GM21717 (cell line): ENCODE measurements around the gene BAIAP2.

Experiments used
- ATAC-seq: cut with Tn5 transposase; IDR thresholded peaks from one replicate; pipeline ENCODE4 v1.9.1; 2021; ENCODE audit warnings: mild to moderate bottlenecking, moderate library complexity; ENCODE audit not compliant: unreplicated experiment

Gene BAIAP2

DNA sequence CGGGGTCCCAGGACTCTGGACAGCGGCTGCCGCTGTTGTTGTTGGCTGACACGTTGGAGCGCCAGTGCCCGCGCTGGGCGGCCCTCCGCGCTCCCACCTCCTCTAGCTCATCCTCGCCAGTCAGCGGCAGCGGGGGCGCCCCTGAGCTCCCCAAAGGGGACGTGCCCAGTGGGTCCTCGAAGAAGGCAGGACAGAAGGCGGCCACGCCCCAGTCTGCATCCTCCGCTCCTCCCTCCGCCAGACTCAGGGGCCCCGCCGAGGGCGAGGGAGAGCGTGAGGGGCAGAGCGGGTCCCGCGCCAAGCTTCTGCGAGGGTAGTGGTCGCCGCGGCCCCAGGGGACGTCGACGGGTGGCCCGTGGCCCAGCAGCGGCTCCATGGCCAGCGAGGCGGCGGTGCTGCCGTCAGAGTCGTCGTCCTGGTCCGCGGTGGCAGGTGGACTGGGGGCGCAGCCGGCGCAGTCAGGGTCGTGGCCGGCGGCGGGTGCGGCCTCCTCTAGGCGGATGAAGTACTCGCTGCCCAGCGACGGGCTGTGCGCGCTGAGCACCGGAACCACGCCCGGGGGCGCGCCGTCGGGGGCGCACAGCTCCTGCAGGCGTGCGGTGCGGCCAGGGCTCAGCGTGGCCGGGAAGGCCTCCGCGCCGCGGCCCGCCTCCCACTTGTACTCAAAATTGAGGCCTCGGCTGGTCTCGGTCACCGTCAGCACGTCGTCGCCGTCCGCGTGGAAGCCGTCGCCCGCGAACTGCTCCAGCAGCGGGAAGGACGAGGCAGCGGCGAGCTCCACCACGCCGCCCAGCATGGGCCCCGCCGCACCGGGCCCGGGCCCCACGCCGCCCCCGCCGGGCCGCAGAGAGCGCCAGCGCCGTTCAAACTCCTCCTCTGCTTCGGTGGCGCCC lies 87.1 kb downstream of the BAIAP2 start:
- ATAC-seq = no peak

DNA sequence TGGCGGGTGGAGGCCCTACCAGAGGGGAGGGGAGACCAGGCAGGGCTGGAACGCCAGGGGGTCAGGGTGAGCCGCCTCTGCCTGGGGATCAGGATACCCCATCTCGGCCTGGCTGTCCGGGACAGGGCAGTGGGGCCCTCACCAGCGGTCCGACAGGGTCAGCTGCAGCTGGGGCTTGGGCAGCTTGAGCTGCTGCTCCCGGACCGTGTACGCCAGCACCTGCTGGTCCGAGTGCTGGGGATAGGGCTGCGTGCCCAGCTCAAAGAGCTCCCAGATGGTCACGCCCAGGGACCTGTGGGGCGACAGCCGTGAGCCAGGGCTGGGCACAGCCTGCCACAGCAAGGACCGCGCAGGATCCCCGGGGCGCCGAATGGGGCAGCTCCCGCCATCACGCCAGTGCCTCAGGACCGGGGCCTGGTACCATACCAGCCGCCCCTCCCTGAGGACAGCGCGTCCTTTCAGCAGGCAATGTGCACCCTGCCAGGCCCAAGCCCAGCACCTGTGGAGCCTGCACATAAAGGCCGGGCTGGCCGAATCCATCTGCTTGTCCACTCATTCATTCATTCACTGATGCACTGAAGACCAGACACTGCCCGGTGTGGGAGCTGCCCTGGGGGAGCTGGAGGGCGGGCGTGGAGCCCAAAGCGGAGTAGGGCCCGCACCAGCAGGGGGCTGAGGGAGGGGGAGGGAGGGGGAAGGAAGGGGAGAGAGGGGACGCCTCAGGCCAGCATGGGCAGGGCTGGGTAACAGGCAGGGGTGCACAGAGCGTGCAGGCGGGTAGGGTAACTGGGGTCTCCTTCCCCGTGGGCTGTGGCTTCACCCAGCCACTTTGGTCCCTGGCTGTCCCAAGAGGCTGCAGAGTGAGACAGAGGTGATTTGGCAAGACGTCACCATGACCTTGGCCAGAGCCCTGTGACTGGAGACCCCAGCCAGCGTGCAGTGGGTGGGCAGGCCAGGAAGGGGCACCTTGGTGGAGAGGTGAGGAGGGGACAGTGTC lies 88.4 kb downstream of the BAIAP2 start:
- ATAC-seq = no peak

DNA sequence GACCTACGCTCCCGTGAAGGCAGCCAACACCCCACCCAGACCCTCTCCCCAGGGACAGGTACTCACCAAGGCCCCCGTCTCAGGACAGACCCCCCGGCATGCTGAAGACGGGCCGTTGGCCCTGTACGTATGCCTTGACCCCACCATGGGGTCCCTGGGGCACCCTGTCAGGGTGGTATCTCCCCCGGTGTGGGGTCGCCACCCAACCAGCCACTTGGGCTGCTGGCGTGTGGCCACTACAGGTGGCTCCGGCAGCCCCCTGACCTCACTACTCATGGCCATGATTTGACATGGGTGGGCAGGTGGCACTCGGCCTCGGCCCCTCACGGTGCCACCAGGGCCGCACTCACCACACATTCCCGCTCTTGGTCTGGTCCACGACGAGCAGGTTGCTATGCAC lies 89.4 kb downstream of the BAIAP2 start:
- no peak for ATAC-seq

DNA sequence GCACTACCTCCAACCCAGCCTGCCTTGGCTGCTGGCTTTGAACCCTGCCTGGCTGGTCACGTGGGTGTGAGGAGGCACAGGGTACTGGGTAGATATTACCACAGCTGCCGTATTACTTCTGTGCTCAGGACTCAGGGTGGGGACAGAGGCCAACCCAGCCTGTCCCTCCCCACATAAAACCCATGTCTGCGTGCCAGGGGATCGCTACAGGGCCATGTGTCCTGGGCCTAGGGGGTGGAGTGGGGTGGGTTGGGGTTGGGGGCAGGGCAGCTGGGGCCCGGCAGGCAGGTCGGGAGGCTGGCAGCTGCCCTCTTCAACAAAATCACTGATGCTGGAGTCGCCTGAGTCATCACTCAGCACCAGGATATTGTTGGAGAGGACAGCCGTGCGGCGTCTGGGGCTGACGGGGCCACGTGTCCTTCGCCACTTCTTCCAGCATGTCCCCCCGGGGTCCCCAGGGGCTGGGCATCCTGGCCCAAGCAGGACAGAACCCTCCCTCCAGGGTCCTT lies 90.7 kb downstream of the BAIAP2 start:
- ATAC-seq = no peak

DNA sequence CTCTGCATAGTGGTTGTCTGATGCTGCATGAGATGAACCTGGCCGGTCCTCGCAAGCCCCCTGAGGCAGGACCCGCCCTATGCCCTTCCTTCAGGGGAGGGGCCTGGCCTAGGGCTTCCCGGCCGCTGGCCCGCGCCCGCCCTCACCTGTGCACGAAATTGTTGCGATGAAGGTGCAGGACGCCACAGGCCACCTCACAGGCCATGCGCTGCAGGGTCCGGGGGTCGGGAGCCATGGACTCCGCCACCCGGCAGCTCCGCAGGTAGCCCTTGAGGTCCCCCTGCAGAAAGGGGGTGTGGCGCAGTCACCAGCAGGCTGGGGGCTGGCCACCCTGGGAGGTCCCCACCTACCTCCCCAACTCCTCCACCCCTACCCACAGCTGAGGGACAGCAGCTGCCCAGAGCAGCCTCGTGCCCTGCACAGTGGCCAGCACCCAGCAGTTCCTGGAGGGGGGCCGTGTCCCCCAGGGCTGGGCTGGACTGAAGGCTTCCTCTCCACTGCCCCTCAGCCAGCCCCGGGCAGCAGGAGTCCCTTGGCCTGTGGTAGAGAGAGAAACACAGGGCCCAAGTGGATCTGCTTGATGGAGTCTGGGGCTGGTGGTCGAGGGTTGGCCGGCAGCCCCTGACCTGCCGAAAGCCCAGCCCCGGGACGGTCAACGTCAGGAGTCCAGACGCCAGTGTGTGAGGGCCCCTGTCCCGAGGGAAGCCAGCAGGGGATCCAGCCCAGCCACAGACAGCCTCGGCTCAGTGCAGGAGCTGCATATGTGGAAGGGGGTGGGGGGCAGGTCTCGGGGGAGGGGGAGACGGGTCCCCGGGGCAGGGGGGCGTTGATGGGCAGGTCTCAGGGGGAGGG lies 91.6 kb downstream of the BAIAP2 start:
- ATAC-seq = no peak

DNA sequence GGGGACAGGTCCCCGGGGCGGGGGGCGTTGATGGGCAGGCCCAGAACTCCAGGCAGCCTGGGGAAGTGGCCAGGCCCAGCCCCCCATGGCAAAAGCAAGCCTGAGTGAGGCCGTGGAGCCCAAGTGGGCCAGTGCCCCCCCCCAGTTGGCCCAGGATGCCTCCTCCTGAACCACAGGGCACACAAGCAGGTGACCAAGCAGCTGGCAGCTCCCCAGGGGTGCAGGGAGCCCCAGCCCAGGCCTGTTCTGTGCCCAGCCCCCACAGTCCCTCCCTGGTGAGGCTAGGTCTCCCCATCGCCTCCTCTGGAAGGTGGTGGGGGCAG lies 92.1 kb downstream of the BAIAP2 start:
- ATAC-seq = no peak

DNA sequence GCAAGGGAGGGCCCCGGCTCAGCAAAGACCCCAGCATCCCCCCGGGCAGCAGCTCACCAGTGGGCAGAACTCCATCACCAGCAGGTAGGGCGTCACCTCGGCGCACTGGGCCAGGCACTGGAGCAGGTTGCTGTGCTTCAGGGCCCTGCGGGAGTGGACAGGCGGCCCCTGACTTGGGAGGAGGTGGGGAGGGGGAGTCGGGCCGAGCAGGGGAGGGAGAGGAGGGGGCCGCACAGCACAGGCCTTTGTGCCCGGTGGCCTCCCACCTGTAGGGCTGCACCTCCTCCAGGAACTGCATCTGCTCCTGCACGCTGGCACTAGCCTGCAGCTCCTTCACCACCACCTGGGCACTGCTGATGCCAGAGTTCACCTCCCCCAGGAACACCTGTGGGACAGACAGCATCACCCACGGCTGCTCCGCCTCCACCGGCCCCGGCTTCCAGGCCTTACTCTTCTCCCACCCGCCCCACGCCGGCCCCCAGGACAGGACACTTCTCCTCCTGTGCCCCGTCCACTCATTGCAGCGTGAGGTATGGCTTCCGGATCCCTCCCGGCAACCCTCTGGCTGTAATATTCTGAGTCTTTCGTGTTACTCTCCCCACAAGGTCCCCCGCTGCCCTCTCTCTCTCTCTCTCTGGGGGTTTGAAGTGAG lies 92.7 kb downstream of the BAIAP2 start:
- no peak for ATAC-seq

DNA sequence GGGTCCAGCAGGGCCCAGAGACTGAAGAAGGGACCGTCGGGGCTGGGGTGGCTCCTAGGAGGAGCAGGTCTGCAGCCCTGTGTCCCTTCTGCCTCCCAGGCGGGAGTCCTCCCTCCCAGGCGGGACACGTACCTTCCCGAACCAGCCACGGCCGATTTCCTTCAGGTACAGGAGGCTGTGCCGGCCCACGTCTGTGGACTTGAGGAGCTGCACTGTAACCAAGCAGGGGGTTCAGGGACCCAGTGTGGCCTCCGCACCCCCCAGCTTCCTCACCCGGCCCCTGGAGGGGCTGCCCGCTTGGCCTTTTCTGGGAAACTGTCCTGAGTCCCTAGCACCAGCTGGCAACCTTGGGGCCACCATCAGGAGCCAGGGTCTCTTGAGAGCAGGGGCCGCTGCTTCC lies 93.4 kb downstream of the BAIAP2 start:
- no peak for ATAC-seq

DNA sequence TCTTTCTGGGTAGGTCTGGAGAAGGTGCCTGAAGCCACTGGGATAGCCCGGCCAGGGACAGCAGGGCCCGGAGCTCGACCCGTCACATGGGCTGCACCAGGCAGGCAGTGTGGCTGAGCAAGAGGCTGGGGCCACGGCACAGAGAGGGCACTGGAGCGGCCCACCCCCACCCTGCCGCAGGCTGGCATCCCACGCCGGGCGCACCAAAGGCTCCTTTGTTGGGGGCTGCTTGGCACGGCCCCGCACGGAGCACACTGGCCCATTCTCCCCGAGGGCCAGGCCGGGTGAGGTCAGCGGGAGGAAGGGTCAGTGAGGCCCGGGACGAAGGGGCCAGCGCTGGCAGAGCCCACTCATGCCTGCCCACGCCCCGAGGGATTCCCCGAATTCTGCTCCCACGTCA lies 93.8 kb downstream of the BAIAP2 start:
- ATAC-seq = no peak

DNA sequence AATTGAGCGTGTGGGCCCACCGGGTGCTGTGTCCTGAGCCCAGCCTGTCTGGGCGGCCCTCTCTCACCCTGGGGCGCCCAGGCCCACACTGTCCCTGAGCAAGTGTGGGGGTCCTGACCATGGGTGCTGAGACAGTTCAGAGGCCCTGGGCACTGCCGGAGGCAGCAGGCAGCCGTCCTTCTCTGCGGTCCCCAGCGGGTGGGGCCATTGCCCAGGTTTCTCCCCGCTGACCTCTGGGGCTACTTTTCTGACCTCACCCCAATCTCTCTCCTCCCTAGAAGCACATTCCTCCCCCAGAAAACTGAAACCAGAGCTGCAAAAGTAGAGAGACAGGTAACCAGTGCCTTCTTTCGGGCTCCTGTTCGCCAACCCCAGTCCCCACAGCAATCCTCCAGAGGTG lies 94.3 kb downstream of the BAIAP2 start:
- ATAC-seq = no peak

DNA sequence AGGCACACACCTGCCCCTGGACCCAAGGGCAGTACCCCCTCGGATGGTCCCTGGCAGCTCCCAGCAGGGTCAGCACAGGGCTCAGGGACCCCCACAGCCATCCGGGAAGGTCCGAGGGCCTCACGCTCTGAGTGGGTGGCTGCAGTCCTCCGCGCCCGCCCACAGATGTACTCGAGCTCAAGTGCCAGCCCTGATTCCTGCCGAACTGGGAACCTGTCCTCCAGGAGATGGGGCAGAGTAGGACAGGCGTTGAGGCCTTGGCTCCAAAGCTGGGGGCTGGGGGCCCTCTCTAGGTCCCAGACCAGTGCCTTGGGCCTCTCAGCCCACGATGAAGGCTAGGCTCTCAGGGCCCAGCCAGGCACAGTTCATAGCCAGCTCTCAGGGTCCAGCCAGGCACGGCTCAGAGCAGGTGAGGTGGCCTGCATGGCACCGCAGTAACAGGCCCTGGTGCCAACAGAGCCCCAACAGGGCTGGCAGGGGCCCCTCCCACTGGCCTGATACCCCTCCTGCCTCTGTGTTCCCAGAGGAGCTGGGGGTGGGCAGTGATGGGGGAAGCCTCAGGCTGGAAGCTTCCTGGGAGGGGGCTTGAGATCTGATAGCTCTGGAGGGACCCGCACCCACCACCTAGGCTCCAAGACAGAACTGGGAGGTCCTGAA lies 94.9 kb downstream of the BAIAP2 start:
- ATAC-seq = no peak

DNA sequence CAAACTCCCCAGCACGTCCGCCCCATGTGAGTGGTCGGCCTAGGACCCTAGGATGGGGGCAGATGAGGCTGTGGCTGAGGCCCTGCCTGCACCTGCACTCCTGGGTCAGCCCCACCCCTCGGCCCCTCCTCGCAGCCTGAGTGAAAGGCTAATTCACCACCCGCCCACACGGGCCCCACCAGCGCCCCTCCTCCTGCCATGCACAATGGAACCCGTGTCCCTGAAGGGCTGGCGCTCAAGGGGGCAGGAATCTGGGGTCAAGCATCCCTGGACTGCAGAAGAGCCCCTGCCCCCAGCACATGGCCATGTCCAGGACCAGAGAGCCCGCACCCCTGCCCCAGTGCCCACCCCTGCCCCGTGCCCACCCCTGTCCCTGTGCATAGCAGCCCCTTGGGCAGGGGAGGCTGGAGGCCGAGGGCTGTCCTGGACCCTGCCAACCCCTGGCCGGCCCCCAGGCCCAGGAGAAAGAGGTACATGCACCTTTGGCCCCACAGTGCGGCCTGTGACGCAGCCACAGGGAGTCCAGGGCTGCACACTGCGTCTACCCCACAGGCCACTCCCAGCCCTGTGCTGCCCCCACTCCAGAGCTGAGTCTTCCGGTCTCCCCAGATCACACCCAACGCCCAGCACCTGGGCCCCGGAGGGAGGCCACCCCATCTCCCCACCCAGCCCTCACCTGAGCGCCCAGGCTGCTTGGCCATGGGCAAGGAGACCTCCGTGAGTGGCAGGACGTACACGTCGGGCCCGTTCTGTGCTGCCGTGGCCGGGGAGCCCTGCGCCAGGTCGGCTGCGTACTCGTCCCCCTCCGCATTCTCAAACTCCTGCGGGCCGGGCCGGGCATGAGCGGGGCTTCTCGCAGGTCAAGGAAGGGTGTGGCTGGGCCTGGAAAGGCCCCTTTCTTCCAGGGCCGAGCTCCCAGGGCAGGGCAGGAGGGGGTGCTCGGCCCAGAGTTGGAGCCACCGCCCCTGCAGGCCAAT lies 95.7 kb downstream of the BAIAP2 start:
- ATAC-seq = no peak

DNA sequence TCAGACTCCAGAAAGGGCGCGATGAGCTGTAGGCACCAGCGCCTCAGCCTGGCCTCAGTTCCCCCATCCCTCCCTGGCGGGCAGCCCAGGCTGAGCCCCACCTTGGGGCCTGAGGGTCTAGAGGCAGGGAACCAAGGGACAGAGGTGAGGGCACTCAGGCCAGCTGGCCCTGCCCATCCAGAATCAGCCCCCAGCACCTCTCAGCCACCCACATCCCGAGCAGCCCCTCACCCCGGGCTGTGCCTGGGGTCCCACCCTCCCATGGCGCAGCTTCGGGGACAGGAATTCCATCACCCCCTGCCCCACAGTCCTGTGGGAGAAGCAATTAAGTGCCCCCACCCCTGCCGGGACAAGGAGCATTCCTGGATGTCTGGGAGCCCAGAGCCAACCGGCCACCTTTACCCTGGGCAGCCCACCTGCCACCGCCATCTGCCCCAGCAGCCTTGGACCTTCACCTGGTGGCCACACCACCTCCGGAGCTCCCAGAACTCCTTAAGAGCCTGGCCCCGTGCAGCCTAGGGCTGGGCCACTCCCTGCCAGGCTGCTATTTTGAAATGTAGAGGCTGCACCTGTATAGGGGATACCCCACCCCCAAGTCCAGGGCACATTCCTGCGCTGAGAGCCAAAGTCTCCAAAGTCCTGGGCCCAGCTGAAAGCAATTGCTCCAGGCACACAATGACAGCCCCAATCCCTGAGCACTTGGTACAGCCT lies 96.7 kb downstream of the BAIAP2 start:
- ATAC-seq = no peak

DNA sequence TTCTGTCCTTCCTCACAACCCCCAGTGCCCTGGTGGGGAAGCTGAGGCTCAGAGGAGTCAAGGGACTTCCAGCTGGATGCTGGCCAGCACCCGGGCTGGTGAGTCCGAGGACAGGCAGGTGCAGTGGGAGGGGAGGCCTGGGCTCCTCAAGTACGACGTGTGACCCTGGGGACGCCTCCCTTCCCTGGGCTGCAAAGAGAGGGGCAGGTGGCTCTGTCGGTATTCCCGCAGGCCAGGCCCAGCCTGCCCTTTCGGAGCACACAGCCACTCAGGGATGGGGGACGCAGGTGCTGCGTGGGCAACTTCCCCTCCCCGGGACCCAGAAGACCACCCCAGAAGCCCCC lies 97.2 kb downstream of the BAIAP2 start:
- no peak for ATAC-seq

DNA sequence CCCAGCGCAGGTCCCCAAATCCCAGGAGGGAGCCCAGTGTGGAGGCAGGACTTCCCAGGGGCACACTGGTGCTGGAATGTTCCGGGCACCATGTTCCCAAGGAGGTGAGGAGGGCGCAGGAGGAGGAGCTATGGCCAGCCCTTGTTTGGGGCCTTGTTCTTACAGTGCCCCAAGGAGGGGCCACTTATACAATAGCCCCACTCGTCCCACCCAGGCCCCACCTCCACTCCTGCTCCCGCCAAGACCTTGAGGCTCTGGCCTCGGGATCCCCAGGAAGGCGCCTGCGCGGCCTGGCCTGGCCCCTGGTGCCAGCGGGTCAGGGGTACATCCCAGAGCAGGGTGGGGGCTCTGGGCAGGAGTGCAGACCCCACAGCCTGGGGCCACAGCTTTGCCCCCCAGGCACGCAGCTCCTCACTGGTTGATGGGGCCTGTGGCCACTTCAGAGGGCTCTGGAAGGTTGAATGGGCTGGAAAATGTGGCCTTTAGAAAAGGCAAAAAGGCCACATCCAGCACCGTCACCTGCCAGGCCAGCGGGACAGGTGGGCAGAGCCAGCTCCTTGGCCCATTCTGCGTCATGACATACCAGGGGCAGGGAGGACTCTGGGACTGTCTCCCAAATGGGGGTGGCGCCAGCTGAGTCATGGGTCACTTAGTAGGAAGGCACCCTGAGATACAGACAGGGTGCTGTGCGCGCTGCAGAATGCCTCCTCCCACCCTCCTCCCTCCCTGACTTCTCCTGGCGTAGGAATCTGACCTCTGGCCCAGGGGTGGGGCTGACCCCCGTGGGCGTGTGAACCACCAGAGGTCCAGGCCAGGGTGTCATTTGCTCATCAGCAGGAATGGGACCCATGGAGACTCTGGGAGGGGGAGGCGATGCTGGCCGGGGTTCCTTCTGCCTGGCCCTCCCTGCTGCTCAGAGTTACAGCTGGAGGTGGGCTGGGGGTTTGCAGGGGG lies 98.1 kb downstream of the BAIAP2 start:
- ATAC-seq = no peak

DNA sequence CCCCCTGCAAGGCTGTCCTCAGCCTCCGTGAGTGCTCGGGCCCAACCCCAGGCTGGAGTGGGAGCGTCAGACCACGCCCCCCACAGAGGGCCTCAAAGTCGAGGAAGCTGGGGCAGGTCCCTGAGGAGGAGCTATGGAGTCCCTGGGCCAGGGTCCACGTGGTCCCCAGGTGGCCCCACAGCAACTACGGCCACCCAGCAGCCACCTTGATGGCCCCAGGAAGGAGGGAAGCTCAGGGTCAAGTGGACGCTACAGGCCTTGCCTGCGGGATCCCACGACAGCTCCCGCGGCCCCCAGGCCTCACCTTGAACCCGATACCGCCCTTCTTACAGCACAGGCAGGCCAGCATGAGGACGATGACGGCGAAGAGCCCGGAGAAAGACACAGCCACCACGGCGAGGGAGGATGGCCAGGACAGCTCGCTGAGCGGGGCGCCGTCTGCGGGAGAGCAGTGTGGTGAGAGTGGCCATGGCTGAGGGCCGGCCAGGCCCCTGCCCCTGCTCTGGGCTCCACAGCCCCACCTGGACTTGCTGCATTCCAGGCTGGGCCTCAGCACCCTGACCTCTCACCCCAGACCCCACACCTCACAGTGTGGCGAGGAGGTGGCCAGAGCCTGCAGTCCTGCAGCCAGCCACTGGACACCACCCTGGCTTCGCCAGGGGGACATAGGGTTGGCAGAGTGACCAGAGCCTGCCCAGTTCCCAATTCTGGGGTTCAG lies 99.3 kb downstream of the BAIAP2 start:
- ATAC-seq = no peak
